Liver (tissue), 3 donors: ENCODE measurements around the gene ARL17B.
"Not testable (repeated sequence)": the region's sequence is repeated elsewhere in the genome, so short reads cannot be mapped to it uniquely, and the experiment has no call there.

ENCODE experiments used
- EGR1 ChIP-seq, 2 donors: IDR thresholded peaks; 2 replicates each; pipeline ENCODE4 v1.6.1; 2016 to 2018; ENCODE audit warnings: antibody characterized with exemption in 2 of 2, low read depth in 2 of 2
- GABPA ChIP-seq, 2 donors: IDR thresholded peaks in 1 of 2; conservative IDR thresholded peaks in 1 of 2; 2 replicates each; pipeline ENCODE4 v1.6.1; 2016; ENCODE audit warnings: antibody characterized with exemption in 2 of 2, mild to moderate bottlenecking in 1 of 2, moderate library complexity in 1 of 2
- NR2F2 ChIP-seq: IDR thresholded peaks from 2 replicates; pipeline ENCODE4 v1.6.1; 2016; ENCODE audit warnings: antibody characterized with exemption
- RAD21 ChIP-seq, 2 donors: IDR thresholded peaks; 2 replicates each; pipeline ENCODE4 v1.6.1; 2016; ENCODE audit warnings: antibody characterized with exemption in 2 of 2, mild to moderate bottlenecking in 2 of 2
- REST ChIP-seq: IDR thresholded peaks from 2 replicates; pipeline ENCODE4 v1.6.1; 2016; ENCODE audit warnings: antibody characterized with exemption, mild to moderate bottlenecking
- RXRA ChIP-seq, 2 donors: IDR thresholded peaks; 2 replicates each; pipeline ENCODE4 v1.6.1; 2017 to 2018; ENCODE audit warnings: antibody characterized with exemption in 2 of 2, mild to moderate bottlenecking in 1 of 2
- TAF1 ChIP-seq: conservative IDR thresholded peaks from 2 replicates; pipeline ENCODE4 v1.6.1; 2016; ENCODE audit warnings: antibody characterized with exemption, mild to moderate bottlenecking
- YY1 ChIP-seq: IDR thresholded peaks from 2 replicates; pipeline ENCODE4 v1.6.1; 2016; ENCODE audit warnings: antibody characterized with exemption, mild to moderate bottlenecking
- TF ChIP-seq, protein P1 (sequence below): fragments of 150-350 bp; IDR thresholded peaks from 2 replicates; pipeline ENCODE4 v1.5.1; 2017; ENCODE audit warnings: improper control_type of control experiment, low read depth, low read length; ENCODE audit not compliant: missing input control
- TF ChIP-seq, protein P2 (sequence below): IDR thresholded peaks from 2 replicates; pipeline ENCODE4 v1.6.1; 2016; ENCODE audit warnings: antibody characterized with exemption
- donor health status: healthy.
- donor health status: healthy.

GRCh38 chr17:46385491-46385890 is 23.9 kb upstream of the ARL17B start:
- not testable (repeated sequence) for TF ChIP-seq TAF1; REST; YY1; GABPA (IDR thresholded peaks at IDR 0.05 in 1 of 2, conservative IDR thresholded peaks at IDR 0.05 in 1 of 2); RAD21 (IDR thresholded peaks at IDR 0.05); EGR1 (IDR thresholded peaks at IDR 0.05; ENCODE audit: low read depth in 2 of 2); RXRA (IDR thresholded peaks at IDR 0.05); NR2F2
- TF ChIP-seq, protein P1, sequence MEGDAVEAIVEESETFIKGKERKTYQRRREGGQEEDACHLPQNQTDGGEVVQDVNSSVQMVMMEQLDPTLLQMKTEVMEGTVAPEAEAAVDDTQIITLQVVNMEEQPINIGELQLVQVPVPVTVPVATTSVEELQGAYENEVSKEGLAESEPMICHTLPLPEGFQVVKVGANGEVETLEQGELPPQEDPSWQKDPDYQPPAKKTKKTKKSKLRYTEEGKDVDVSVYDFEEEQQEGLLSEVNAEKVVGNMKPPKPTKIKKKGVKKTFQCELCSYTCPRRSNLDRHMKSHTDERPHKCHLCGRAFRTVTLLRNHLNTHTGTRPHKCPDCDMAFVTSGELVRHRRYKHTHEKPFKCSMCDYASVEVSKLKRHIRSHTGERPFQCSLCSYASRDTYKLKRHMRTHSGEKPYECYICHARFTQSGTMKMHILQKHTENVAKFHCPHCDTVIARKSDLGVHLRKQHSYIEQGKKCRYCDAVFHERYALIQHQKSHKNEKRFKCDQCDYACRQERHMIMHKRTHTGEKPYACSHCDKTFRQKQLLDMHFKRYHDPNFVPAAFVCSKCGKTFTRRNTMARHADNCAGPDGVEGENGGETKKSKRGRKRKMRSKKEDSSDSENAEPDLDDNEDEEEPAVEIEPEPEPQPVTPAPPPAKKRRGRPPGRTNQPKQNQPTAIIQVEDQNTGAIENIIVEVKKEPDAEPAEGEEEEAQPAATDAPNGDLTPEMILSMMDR = not testable (repeated sequence)
- TF ChIP-seq, protein P2, sequence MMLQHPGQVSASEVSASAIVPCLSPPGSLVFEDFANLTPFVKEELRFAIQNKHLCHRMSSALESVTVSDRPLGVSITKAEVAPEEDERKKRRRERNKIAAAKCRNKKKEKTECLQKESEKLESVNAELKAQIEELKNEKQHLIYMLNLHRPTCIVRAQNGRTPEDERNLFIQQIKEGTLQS = not testable (repeated sequence)
